GM12892 (cell line): ENCODE measurements around the gene TOM1L2.

Source experiments
- DNase-seq: peaks from one replicate; pipeline ENCODE4 v3.0.0; 2011; ENCODE audit not compliant: insufficient read length
- FAIRE-seq: peaks from 2 replicates; lab custom pipeline; 2011; peaks lifted over from hg19 to GRCh38; lab: Jason Lieb, UNC
- POLR2A ChIP-seq: IDR thresholded peaks from 2 replicates; pipeline ENCODE4 v1.6.1; 2011; ENCODE audit warnings: low read depth, low read length, control low read depth
- POLR2AphosphoS5 ChIP-seq: IDR thresholded peaks from 2 replicates; pipeline ENCODE4 v1.6.1; 2011; ENCODE audit warnings: low read depth, low read length, control low read depth
- TAF1 ChIP-seq: IDR thresholded peaks from 2 replicates; pipeline ENCODE4 v1.6.1; 2011; ENCODE audit warnings: low read depth, mild to moderate bottlenecking, control low read depth, low read length, borderline replicate concordance

TOM1L2 gene

GRCh38 chr17:17870247-17870646, 102.0 kb downstream of the TOM1L2 start:
- TF ChIP-seq POLR2A (no peak), TAF1 (no peak), POLR2AphosphoS5 (no peak)
- DNase-seq, result no peak
- FAIRE-seq, result no peak

GRCh38 chr17:17868641-17869522, 103.3 kb downstream of the TOM1L2 start:
- no peak for FAIRE-seq
- TF ChIP-seq POLR2AphosphoS5, result no peak
- TF ChIP-seq TAF1, result no peak
- no peak for TF ChIP-seq POLR2A
- DNase-seq, result no peak

GRCh38 chr17:17866897-17867296, 105.3 kb downstream of the TOM1L2 start:
- TF ChIP-seq POLR2AphosphoS5, result no peak
- no peak for TF ChIP-seq POLR2A
- no peak for TF ChIP-seq TAF1
- DNase-seq (no peak), FAIRE-seq (no peak)

- FAIRE-seq, result no peak
- no peak for DNase-seq
- TF ChIP-seq POLR2AphosphoS5, result no peak
- no peak for TF ChIP-seq POLR2A
- TF ChIP-seq TAF1, result no peak
Observed at GRCh38 chr17:17866425-17866824, 105.8 kb downstream of the TOM1L2 start.

GRCh38 chr17:17865035-17865434, 107.2 kb downstream of the TOM1L2 start:
- no peak for TF ChIP-seq POLR2AphosphoS5
- TF ChIP-seq POLR2A, result no peak
- no peak for TF ChIP-seq TAF1
- FAIRE-seq (peak; percentile 46), DNase-seq (no peak)

- no peak for FAIRE-seq
- DNase-seq, result no peak
- TF ChIP-seq TAF1 (no peak), POLR2AphosphoS5 (no peak), POLR2A (no peak)
Observed at GRCh38 chr17:17860766-17861107, 111.5 kb downstream of the TOM1L2 start.

- TF ChIP-seq POLR2A, result no peak
- TF ChIP-seq POLR2AphosphoS5, result no peak
- no peak for TF ChIP-seq TAF1
- FAIRE-seq (peak; percentile 99), DNase-seq (peak; percentile 90)
Observed at GRCh38 chr17:17859909-17860765, 112.1 kb downstream of the TOM1L2 start.

GRCh38 chr17:17857496-17857895, 114.7 kb downstream of the TOM1L2 start:
- no peak for FAIRE-seq
- no peak for TF ChIP-seq TAF1
- TF ChIP-seq POLR2AphosphoS5, result no peak
- no peak for TF ChIP-seq POLR2A
- no peak for DNase-seq

- TF ChIP-seq POLR2AphosphoS5 (no peak), TAF1 (no peak), POLR2A (no peak)
- no peak for FAIRE-seq
- no peak for DNase-seq
Observed at GRCh38 chr17:17856386-17856785, 115.8 kb downstream of the TOM1L2 start.

GRCh38 chr17:17855976-17856375, 116.2 kb downstream of the TOM1L2 start:
- DNase-seq, result no peak
- FAIRE-seq, result no peak
- TF ChIP-seq TAF1, result no peak

- no peak for DNase-seq
- FAIRE-seq, result peak; percentile 93
- TF ChIP-seq POLR2A, result no peak
- no peak for TF ChIP-seq POLR2AphosphoS5
- no peak for TF ChIP-seq TAF1
Observed at GRCh38 chr17:17853811-17854447, 118.3 kb downstream of the TOM1L2 start.
